T-helper 17 cell (primary cell): ENCODE measurements around the gene ITGA2B. TPM values are rescaled to one million over a fixed set of nuclear protein-coding genes. Genes with fewer than 3 reads are reported as not detected.

Experiments used
- ATAC-seq: fragments of 150-1000 bp; cut with Tn5 transposase; 2 replicates; pipeline ENCODE4 v1.10.0; 2021; ENCODE audit warnings: mild to moderate bottlenecking, moderate library complexity
- DNase-seq, 3 donors: peaks; one replicate each; pipeline versions ENCODE4 v3.0.0 to v3.0.0-alpha.2; 2020 to 2021
- H3K9me3 ChIP-seq: one replicate; pipeline ENCODE4 v1.7.0; 2013; ENCODE audit warnings: low read length, mild to moderate bottlenecking; ENCODE audit not compliant: control insufficient read depth, poor library complexity, severe bottlenecking
- H3K27ac Mint-ChIP-seq: one replicate; pipeline ENCODE4 v1.8.0; 2022; ENCODE audit warnings: mild to moderate bottlenecking, moderate library complexity, mixed read lengths
- H3K27me3 Mint-ChIP-seq: one replicate; pipeline ENCODE4 v1.8.0; 2022; ENCODE audit warnings: mixed read lengths
- H3K36me3 Mint-ChIP-seq: one replicate; pipeline ENCODE4 v1.8.0; 2022; ENCODE audit warnings: low read depth, mixed read lengths
- H3K4me1 Mint-ChIP-seq: one replicate; pipeline ENCODE4 v1.8.0; 2022; ENCODE audit warnings: mild to moderate bottlenecking, mixed read lengths
- H3K4me3 Mint-ChIP-seq: one replicate; pipeline ENCODE4 v1.8.0; 2022; ENCODE audit warnings: mild to moderate bottlenecking, moderate library complexity, mixed read lengths
- total RNA-seq, 4 donors: library from RNA in 2 of 4; stranded (reverse) in 2 of 4; gene quantifications; one replicate each; pipeline ENCODE4 v1.2.3 and lab custom pipeline; 2022 to 2026

ITGA2B gene
- total RNA-seq (100 to 1,000 TPM in 1 of 2 donors, 1 to 10 TPM in 1; 8.9 to 297 TPM), total RNA-seq (lab: John Stamatoyannopoulos, UW) (0.90 to 1.2 reads per million in 2 donors)

- H3K4me1 Mint-ChIP-seq: peaks cover 16% of the 10 kb centered on the region
- no peaks in the 10 kb centered on the region for H3K36me3 Mint-ChIP-seq
- no peak within 1 kb of the TSS for H3K4me3 Mint-ChIP-seq
- ATAC-seq (no peak), DNase-seq (no peak)
- no peaks in the 10 kb centered on the region for H3K9me3 ChIP-seq
- no peak within 1 kb of the TSS for H3K27ac Mint-ChIP-seq
- peaks cover 10% of the 10 kb centered on the region for H3K27me3 Mint-ChIP-seq
These were observed at the start of gene ITGA2B for GRCh38 chr17:44389281-44389680. Gene ITGA2B (minus strand): TSS chr17:44389649. CDS start chr17:44389473, 176 bp downstream.

GRCh38 chr17:44439168-44439567 is 49.7 kb upstream of the ITGA2B start:
- no peaks in the 10 kb centered on the region for H3K36me3 Mint-ChIP-seq
- H3K27me3 Mint-ChIP-seq: no peaks in the 10 kb centered on the region
- H3K27ac Mint-ChIP-seq: peak overlapping the region; percentile 76
- no peak overlapping the region for H3K4me3 Mint-ChIP-seq
- H3K4me1 Mint-ChIP-seq: peaks cover 14% of the 10 kb centered on the region
- ATAC-seq (no peak), DNase-seq (no peak)
- H3K9me3 ChIP-seq: no peaks in the 10 kb centered on the region

GRCh38 chr17:44438636-44439035 is 49.2 kb upstream of the ITGA2B start:
- Mint-ChIP-seq H3K36me3 (peaks cover 2% of the 10 kb centered on the region), H3K4me3 (no peak overlapping the region), H3K27me3 (no peaks in the 10 kb centered on the region), H3K4me1 (peaks cover 16% of the 10 kb centered on the region), H3K27ac (peak overlapping the region; percentile 76)
- ATAC-seq (no peak), DNase-seq (no peak)
- no peaks in the 10 kb centered on the region for H3K9me3 ChIP-seq

- DNase-seq: no peak
- no peaks in the 10 kb centered on the region for H3K27me3 Mint-ChIP-seq
- peaks cover 16% of the 10 kb centered on the region for H3K36me3 Mint-ChIP-seq
- ATAC-seq: no peak
- no peak overlapping the region for H3K27ac Mint-ChIP-seq
- no peaks in the 10 kb centered on the region for H3K9me3 ChIP-seq
- H3K4me3 Mint-ChIP-seq: no peak overlapping the region
- peaks cover 28% of the 10 kb centered on the region for H3K4me1 Mint-ChIP-seq
These were observed 46.9 kb upstream of the ITGA2B start for GRCh38 chr17:44436336-44436735.

- no peak for DNase-seq
- H3K27ac Mint-ChIP-seq: no peak overlapping the region
- peaks cover 14% of the 10 kb centered on the region for H3K4me1 Mint-ChIP-seq
- H3K9me3 ChIP-seq: no peaks in the 10 kb centered on the region
- H3K27me3 Mint-ChIP-seq: no peaks in the 10 kb centered on the region
- no peak overlapping the region for H3K4me3 Mint-ChIP-seq
- peaks cover 16% of the 10 kb centered on the region for H3K36me3 Mint-ChIP-seq
- ATAC-seq: no peak
These were observed 43.1 kb upstream of the ITGA2B start for GRCh38 chr17:44432254-44433157.

GRCh38 chr17:44424828-44425461 is 35.5 kb upstream of the ITGA2B start:
- H3K4me3 Mint-ChIP-seq: no peak overlapping the region
- H3K27me3 Mint-ChIP-seq: no peaks in the 10 kb centered on the region
- DNase-seq (no peak), ATAC-seq (no peak)
- no peak overlapping the region for H3K27ac Mint-ChIP-seq
- H3K9me3 ChIP-seq: no peaks in the 10 kb centered on the region
- peaks cover 9% of the 10 kb centered on the region for H3K4me1 Mint-ChIP-seq
- no peaks in the 10 kb centered on the region for H3K36me3 Mint-ChIP-seq

GRCh38 chr17:44417553-44417952 is 28.1 kb upstream of the ITGA2B start:
- Mint-ChIP-seq H3K4me3 (no peak overlapping the region), H3K27me3 (no peaks in the 10 kb centered on the region), H3K36me3 (peaks cover 3% of the 10 kb centered on the region), H3K27ac (no peak overlapping the region), H3K4me1 (peaks cover 5% of the 10 kb centered on the region)
- DNase-seq: no peak
- no peak for ATAC-seq
- H3K9me3 ChIP-seq: no peaks in the 10 kb centered on the region

GRCh38 chr17:44416558-44417289 is 27.3 kb upstream of the ITGA2B start:
- ATAC-seq (no peak), DNase-seq (no peak)
- Mint-ChIP-seq H3K4me3 (no peak overlapping the region), H3K27me3 (no peaks in the 10 kb centered on the region), H3K36me3 (peaks cover 3% of the 10 kb centered on the region), H3K4me1 (peaks cover 5% of the 10 kb centered on the region), H3K27ac (peak overlapping the region; percentile 3)
- no peaks in the 10 kb centered on the region for H3K9me3 ChIP-seq

GRCh38 chr17:44414394-44415155 is 25.1 kb upstream of the ITGA2B start:
- DNase-seq: no peak
- H3K9me3 ChIP-seq: no peaks in the 10 kb centered on the region
- Mint-ChIP-seq H3K4me3 (no peak overlapping the region), H3K4me1 (peaks cover 5% of the 10 kb centered on the region), H3K27ac (no peak overlapping the region), H3K36me3 (peaks cover 3% of the 10 kb centered on the region), H3K27me3 (no peaks in the 10 kb centered on the region)
- ATAC-seq: no peak

GRCh38 chr17:44409309-44410028 is 20.0 kb upstream of the ITGA2B start:
- H3K27ac Mint-ChIP-seq: no peak overlapping the region
- H3K4me3 Mint-ChIP-seq: no peak overlapping the region
- no peaks in the 10 kb centered on the region for H3K27me3 Mint-ChIP-seq
- peaks cover 10% of the 10 kb centered on the region for H3K36me3 Mint-ChIP-seq
- H3K4me1 Mint-ChIP-seq: peaks cover 6% of the 10 kb centered on the region
- ATAC-seq: no peak
- DNase-seq: no peak
- no peaks in the 10 kb centered on the region for H3K9me3 ChIP-seq

GRCh38 chr17:44408786-44409185 is 19.3 kb upstream of the ITGA2B start:
- Mint-ChIP-seq H3K27me3 (no peaks in the 10 kb centered on the region), H3K4me1 (peaks cover 6% of the 10 kb centered on the region), H3K36me3 (peaks cover 10% of the 10 kb centered on the region), H3K27ac (no peak overlapping the region), H3K4me3 (no peak overlapping the region)
- DNase-seq (no peak), ATAC-seq (no peak)
- no peaks in the 10 kb centered on the region for H3K9me3 ChIP-seq

GRCh38 chr17:44402564-44403172 is 13.2 kb upstream of the ITGA2B start:
- no peak overlapping the region for H3K4me3 Mint-ChIP-seq
- H3K27ac Mint-ChIP-seq: no peak overlapping the region
- H3K4me1 Mint-ChIP-seq: peaks cover 3% of the 10 kb centered on the region
- DNase-seq (no peak), ATAC-seq (no peak)
- H3K9me3 ChIP-seq: no peaks in the 10 kb centered on the region
- H3K36me3 Mint-ChIP-seq: peaks cover 17% of the 10 kb centered on the region
- H3K27me3 Mint-ChIP-seq: no peaks in the 10 kb centered on the region
